ENCODE data around the gene PAK2.
"Not testable (repeated sequence)": the region's sequence is repeated elsewhere in the genome, so short reads cannot be mapped to it uniquely, and the experiment has no call there.

The PAK2 gene

GRCh38 chr3:196788528-196788927 is 48.9 kb downstream of the PAK2 start:
- DNase-seq (ENCODE audit: low read depth), result no peak

DNA sequence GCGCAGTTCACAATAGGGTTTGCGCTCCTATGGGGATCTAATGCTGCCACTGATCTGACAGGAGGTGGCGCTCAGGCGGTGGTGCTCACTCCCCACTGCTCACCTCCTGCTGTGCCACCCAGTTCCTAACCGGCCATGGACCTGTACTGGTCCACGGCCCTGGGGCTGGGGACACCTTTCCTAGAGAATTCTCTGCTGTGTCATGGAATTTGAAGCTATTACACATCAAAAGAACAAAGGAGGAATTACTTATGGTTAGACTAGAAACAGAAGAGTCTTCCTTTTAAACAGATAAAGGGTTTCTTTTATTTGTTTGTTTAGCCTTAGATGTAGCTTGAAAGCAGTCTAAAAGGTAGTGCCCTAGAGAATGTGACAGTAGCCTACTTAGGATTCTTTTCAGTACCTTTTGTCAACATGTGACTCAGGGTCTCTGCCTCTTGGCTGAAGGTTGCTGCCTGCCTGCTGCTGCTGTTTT is 50.3 kb downstream of the PAK2 start:
- no peak for DNase-seq (ENCODE audit: low read depth)

- DNase-seq (ENCODE audit: low read depth), result no peak
Measured at GRCh38 chr3:196790636-196791035, 51.0 kb downstream of the PAK2 start.

GRCh38 chr3:196792771-196793170 is 53.1 kb downstream of the PAK2 start:
- DNase-seq (ENCODE audit: low read depth), result no peak

- DNase-seq (ENCODE audit: low read depth), result no peak
Measured at GRCh38 chr3:196793246-196793645, 53.6 kb downstream of the PAK2 start.

DNA sequence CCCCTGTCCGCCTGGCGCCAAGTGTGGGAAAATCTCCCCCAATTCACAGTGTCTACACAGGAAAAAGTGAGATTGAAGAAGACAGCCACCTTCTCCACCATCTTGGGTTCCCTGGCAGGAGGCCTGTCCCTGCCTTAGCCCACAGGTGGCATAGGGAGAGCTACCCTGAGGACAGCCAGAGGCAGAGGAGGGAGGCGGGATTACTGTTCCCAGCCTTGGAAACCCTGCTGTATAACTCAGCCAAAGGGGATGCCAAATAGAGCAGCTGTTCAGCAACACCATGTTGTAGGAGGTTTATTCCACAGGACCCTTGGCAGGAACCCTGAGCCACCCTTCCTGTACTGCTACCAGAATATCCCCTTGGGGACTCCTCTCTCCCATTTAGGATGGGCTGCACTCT is 54.8 kb downstream of the PAK2 start:
- DNase-seq (ENCODE audit: low read depth), result no peak

DNA sequence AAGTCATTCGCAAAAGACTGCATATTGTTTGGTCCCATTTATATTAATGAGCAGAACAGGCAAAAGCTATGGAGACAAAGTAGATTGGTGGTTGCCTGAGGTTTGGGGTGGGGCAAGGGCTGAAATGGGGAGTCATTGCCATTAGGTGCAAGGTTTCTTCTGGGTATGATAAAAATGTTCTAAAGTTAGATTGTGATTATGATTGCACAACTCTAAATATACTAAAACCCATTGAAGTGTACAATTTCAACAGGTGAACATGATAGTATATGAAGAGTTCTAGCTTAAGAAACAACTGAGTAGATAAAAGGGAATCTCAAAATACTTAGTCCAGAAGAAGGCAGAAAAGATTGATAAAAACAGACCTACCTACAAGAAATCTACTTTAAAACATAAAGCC is 56.7 kb downstream of the PAK2 start:
- DNase-seq (ENCODE audit: low read depth), result no peak

DNA sequence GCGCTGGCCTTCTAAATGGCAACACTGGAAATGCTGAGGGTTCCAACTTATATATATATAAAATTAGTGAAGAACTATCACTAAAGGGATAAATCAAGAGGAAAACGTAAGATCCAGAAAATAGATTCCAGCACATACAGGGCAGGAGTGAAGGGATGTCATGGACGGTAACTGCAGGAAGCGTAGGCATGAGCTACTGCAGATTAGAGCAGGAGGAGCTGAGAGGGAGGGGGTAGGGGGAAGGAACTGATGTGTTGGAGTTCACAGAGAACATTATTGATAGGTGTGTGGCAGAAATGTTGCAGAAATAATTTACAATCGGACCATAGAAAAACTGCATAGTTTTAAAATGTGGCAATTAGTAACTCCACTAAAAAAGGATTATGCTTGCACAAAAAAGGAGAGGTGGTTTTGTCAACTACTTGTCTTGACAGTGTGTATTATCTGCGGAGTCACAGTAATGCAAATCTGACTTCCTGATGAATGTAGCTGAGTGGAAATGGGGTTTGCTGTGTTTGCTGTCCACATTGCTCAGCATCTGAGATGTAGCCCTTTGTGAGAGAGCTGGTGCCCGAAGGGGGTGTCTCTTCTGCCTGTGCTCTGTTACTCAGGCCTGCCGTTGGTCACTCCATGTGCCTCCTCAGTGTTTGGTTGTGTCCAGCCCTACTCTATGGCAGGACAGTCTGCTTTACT is 61.2 kb downstream of the PAK2 start:
- no peak for DNase-seq (ENCODE audit: low read depth)

GRCh38 chr3:196803891-196804468 is 64.3 kb downstream of the PAK2 start:
- DNase-seq (ENCODE audit: low read depth), result no peak

DNA sequence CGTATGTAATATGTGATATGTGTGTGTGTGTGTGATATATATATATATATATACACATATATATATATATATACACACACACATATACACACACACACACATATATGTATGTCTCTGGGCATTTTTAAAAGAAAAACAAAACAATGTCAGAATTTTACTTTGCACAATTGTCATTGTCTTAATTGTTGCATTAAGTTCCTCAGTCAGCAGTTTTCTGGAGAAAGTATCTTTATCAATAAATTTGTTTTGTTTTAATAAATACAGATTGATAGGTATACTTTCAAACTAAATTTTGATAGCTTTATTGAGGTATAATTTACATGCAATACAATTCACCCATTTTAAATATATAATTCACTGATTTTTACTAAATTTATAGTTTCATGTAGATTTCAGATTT is 65.1 kb downstream of the PAK2 start:
- no peak for DNase-seq (ENCODE audit: low read depth)

DNA sequence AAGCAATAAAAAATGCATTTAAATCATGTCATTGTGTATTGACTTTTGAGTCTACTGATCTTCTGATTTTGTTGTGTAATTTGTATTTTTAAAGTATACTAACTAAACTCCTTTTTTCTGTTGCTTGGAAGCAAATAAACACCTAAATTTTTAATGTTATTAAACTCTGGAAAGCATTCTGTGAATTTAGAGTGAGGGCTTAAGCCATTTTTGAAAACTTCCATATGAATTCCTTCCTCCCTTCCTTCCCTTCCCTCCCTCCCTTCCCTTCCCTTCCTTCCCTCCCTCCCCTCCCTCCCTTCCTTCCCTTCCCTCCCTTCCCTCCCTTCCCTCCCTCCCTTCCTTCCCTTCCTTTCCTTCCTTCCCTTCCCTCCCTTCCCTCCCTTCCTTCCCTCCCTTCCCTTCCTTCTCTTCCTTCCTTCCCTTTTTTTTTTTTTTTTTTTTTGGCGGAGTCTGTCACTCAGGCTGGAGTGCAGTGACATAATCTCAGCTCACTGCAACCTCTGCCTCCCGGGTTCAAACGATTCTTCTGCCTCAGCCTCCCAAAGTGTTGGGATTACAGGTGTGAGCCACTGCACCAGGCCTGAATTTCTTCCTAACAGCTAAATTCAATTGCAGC is 71.4 kb downstream of the PAK2 start:
- no peak for DNase-seq (ENCODE audit: low read depth)

DNA sequence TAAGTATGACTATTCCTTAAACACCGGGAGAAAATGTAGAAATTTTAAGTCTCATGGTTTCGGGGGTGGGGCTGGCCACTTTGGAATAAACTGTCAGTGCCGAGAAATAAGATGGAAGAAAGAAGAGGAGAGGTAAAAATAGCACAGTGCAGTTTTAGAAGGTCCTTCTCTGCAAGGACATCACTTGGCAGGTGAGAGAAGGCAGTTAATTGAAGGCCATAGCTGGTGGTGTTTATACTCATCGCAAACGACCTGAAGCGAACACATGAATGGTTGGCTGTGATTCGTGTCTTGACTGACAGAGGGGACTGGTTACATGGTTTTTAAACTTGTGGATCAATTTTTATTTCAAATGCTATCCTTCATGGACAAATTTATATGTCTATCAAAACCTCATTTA is 73.2 kb downstream of the PAK2 start:
- no peak for DNase-seq (ENCODE audit: low read depth)

DNA sequence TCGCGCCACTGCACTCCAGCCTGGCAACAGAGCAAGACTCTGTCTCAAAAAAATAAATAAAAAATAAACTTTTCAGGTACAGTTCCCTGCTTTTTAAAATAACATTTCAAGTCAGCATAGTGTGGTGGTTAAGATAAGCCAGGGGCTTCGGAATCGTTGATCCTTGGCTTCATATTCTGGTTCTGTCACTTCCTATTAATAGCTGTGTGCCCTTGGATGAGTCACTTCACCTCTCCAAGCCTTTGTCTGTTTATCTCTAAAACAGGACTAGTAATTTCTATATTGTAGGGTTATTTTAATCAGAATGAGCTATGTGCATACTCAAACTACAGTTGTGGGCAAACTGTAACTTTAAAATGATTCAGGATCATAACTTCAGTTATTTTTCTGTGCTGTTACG is 74.2 kb downstream of the PAK2 start:
- DNase-seq (ENCODE audit: low read depth), result no peak

- no peak for DNase-seq (ENCODE audit: low read depth)
Measured at GRCh38 chr3:196821806-196822355, 82.2 kb downstream of the PAK2 start.

DNA sequence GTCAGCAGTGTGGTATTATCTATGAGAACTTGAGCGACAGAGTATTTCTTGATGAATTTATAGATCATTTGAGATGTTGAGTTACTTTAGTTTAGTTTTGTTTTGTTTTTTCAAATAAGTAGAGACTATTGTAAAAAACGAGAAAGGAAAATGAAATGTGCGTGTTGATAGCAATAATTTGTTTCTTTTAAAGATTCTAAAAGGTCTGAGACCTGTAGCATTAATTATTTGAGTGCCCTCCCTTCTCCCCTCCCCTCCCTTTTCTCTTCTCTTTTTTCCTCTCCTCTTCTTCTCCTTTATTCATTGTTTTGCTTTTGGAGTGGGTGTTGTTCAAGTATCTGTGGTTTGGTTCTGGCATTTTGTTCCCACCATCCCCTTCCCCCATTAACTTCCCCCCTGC is 90.0 kb downstream of the PAK2 start:
- DNase-seq (ENCODE audit: low read depth), result not testable (repeated sequence)

DNA sequence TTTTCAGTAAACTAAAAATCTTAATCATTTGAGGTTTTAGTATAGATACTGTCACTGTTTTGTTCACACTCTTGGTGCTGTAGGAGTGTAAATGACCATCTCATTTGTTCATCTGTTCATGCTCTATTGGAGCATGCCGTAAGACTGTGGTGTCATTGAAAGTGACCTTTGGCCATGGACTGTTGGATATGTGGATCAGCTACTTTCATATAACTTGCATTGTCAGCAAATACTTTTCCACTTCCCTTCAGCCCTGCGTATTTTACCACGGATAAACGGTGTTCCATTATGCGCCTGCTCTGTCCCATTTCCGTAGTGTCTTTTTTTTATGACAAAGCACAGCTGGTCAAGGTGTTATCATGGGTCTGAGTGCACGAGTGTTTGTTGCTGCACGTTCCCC is 95.4 kb downstream of the PAK2 start:
- DNase-seq (ENCODE audit: low read depth), result no peak

GRCh38 chr3:196836626-196837025 is 97.0 kb downstream of the PAK2 start:
- DNase-seq (ENCODE audit: low read depth), result not testable (repeated sequence)

DNA sequence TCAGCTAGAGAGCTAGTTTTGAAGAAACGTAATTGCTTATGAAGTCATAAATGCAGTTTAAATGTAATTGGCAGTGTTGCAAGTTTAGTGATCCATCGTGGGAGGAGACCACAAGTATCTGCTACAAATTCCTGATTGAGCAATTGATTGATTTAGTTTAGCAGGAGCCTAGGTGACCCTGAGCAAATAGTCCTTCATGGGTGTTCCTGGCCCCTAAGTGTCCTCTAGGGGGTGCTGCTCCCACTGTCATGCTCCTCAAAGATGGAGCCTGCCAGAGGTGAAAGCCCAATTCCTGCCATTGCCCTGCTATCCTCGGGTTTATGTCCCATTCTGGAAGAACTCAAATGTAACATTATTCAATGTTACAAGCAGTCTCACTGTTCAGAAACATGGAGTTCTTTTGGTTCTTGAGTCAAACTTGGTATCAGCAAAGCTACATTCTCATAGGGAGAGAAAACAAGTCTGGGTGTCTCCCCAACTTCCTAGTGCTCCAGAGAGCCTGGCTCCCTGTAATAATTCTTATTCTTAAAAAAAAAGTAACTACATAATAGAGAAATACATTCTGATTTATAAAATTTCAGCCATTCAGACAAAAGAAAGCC is 98.3 kb downstream of the PAK2 start:
- DNase-seq (ENCODE audit: low read depth), result peak; percentile 48

GRCh38 chr3:196839351-196839750 is 99.7 kb downstream of the PAK2 start:
- not testable (repeated sequence) for DNase-seq (ENCODE audit: low read depth)

DNA sequence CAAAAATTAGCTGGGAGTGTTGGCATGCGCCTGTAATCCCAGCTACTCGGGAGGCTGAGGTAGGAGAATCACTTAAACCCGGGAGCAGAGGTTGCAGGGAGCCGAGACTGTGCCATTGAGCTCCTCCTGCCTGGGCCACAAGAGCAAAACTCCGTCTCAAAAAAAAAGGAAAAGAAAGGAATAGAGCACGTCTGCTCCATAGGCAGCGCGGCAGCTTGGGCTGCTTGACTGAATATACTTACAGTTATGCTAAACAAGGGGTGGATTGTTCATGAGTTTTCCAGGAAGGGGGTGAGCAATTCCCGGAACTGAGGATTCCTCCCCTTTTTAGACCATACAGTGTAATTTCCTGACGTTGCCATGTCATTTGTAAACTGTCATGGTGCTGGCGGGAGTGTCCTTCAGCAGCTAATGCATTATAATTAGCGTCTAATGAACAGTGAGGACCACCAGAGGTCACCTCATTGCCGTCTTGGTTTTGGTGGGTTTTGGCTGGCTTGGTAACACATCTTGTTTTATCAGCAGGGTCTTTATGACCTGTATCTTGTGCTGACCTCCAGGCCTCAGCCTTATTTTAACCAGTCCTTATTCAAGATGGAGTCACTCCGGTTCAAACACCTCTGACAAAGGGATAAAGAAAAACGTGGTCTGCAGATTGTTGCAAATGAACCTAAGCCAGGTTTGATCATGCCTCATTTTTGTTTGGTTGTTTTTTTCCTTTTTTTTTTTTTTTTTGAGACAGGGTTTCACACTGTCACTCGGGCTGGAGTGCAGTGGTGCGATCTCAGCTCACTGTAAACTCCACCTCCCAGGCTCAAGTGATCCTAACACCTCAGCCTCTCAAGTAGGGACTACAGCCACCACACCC is 103.1 kb downstream of the PAK2 start:
- no peak for DNase-seq (ENCODE audit: low read depth)

GRCh38 chr3:196843435-196844110 is 103.9 kb downstream of the PAK2 start:
- DNase-seq (ENCODE audit: low read depth), result no peak
